DND-41 (cell line): ENCODE results near the gene FBLN1.
"Not testable (repeated sequence)": the region's sequence is repeated elsewhere in the genome, so short reads cannot be mapped to it uniquely, and the experiment has no call there.

Experiments used
- ATAC-seq: fragments of 200-7000 bp; cut with Tn5 transposase; 3 replicates; pipeline ENCODE4 v1.9.1; 2021; ENCODE audit warnings: low read depth; ENCODE audit not compliant: insufficient read depth
- DNase-seq: peaks from one replicate; pipeline ENCODE4 v3.0.0-alpha.2; 2020
- H2AFZ ChIP-seq: 2 replicates; pipeline ENCODE4 v1.6.0; 2012; ENCODE audit warnings: low read depth, low read length
- H3K27ac ChIP-seq: 2 replicates; pipeline ENCODE4 v1.5.1; 2012; ENCODE audit warnings: low read length, inconsistent platforms
- H3K27me3 ChIP-seq: fragments of 200-600 bp; sonication (generic); 2 replicates; pipeline ENCODE4 v1.6.0; 2012; ENCODE audit warnings: low read length, mild to moderate bottlenecking, inconsistent platforms; ENCODE audit not compliant: insufficient read depth, poor library complexity
- H3K36me3 ChIP-seq: 2 replicates; pipeline ENCODE4 v1.5.1; 2012; ENCODE audit warnings: low read length, inconsistent platforms; ENCODE audit not compliant: insufficient read depth
- H3K4me1 ChIP-seq: 2 replicates; pipeline ENCODE4 v1.5.1; 2012; ENCODE audit warnings: mild to moderate bottlenecking, low read length; ENCODE audit not compliant: insufficient read depth
- H3K4me2 ChIP-seq: 2 replicates; pipeline ENCODE4 v1.6.0; 2012; ENCODE audit warnings: mild to moderate bottlenecking, moderate library complexity, low read length, inconsistent platforms; ENCODE audit not compliant: insufficient read depth
- H3K4me3 ChIP-seq, 2 experiments: fragments of 200-600 bp in 1 of 2; shearing (Covaris generic) in 1 of 2; 2 replicates each; pipeline ENCODE4 v1.5.1; 2012 to 2016; ENCODE audit warnings: inconsistent platforms in 2 of 2, low read length in 2 of 2, mild to moderate bottlenecking in 2 of 2, low read depth in 1 of 2, moderate library complexity in 1 of 2
- H3K79me2 ChIP-seq: 2 replicates; pipeline ENCODE4 v1.6.0; 2012; ENCODE audit warnings: low read length, inconsistent platforms; ENCODE audit not compliant: insufficient read depth
- H3K9ac ChIP-seq: 2 replicates; pipeline ENCODE4 v1.6.0; 2012; ENCODE audit warnings: low read depth, mild to moderate bottlenecking, inconsistent platforms, low read length, moderate library complexity
- H3K9me3 ChIP-seq: 2 replicates; pipeline ENCODE4 v1.5.1; 2012; ENCODE audit warnings: low read length, moderate library complexity, mild to moderate bottlenecking, inconsistent platforms; ENCODE audit not compliant: insufficient read depth, severe bottlenecking
- H4K20me1 ChIP-seq: 2 replicates; pipeline ENCODE4 v1.6.0; 2012; ENCODE audit warnings: low read length; ENCODE audit not compliant: insufficient read depth
- CTCF ChIP-seq: IDR thresholded peaks from 2 replicates; pipeline ENCODE4 v1.5.1; 2012; ENCODE audit warnings: borderline replicate concordance, low read length, moderate library complexity, mild to moderate bottlenecking; ENCODE audit not compliant: poor library complexity, severe bottlenecking; ENCODE audit errors: extremely low read depth
- EZH2 ChIP-seq: IDR thresholded peaks from 3 replicates; pipeline ENCODE4 v1.6.1; 2012; ENCODE audit warnings: borderline replicate concordance, low read depth, mild to moderate bottlenecking, moderate library complexity, low read length, inconsistent platforms; ENCODE audit not compliant: severe bottlenecking

Gene FBLN1

GRCh38 chr22:45590262-45590661 lies 87.6 kb downstream of the FBLN1 start:
- Histone ChIP-seq H3K27ac (no peak overlapping the region), H4K20me1 (no peaks in the 10 kb centered on the region), H2AFZ (no peak overlapping the region), H3K9ac (no peak overlapping the region), H3K36me3 (no peaks in the 10 kb centered on the region), H3K4me2 (no peak overlapping the region), H3K27me3 (peaks cover 7% of the 10 kb centered on the region), H3K79me2 (no peaks in the 10 kb centered on the region), H3K4me3 (no peak overlapping the region), H3K4me1 (no peaks in the 10 kb centered on the region), H3K9me3 (no peaks in the 10 kb centered on the region)
- TF ChIP-seq EZH2 (no peak), CTCF (no peak)
- DNase-seq (no peak), ATAC-seq (no peak)

GRCh38 chr22:45591633-45592213 lies 89.0 kb downstream of the FBLN1 start:
- H4K20me1 ChIP-seq, DNase-seq, H3K36me3 ChIP-seq, H3K27me3 ChIP-seq, H3K9me3 ChIP-seq, H3K9ac ChIP-seq, H3K79me2 ChIP-seq, H2AFZ ChIP-seq, ATAC-seq, H3K27ac ChIP-seq, H3K4me1 ChIP-seq, H3K4me3 ChIP-seq, H3K4me2 ChIP-seq: not testable (repeated sequence)

GRCh38 chr22:45594123-45594941 lies 91.6 kb downstream of the FBLN1 start:
- Histone ChIP-seq H3K9me3 (no peaks in the 10 kb centered on the region), H2AFZ (no peak overlapping the region), H3K9ac (no peak overlapping the region), H3K36me3 (no peaks in the 10 kb centered on the region), H3K4me3 (no peak overlapping the region), H3K4me2 (no peak overlapping the region), H3K27ac (no peak overlapping the region), H3K27me3 (peaks cover 7% of the 10 kb centered on the region), H4K20me1 (no peaks in the 10 kb centered on the region), H3K79me2 (no peaks in the 10 kb centered on the region), H3K4me1 (no peaks in the 10 kb centered on the region)
- DNase-seq (no peak), ATAC-seq (no peak)
- TF ChIP-seq CTCF (no peak), EZH2 (no peak)

- H3K4me1 ChIP-seq, result no peaks in the 10 kb centered on the region
- no peak overlapping the region for H3K4me3 ChIP-seq
- H3K9me3 ChIP-seq, result no peaks in the 10 kb centered on the region
- H3K9ac ChIP-seq, result no peak overlapping the region
- no peak for DNase-seq
- ATAC-seq, result no peak
- H3K27me3 ChIP-seq, result peaks cover 7% of the 10 kb centered on the region
- no peak overlapping the region for H2AFZ ChIP-seq
- H3K27ac ChIP-seq, result no peak overlapping the region
- TF ChIP-seq CTCF, result no peak
- no peak for TF ChIP-seq EZH2
- 0 out of 2 replicates have a peak, but pooled peaks cover 3% of the 10 kb centered on the region for H4K20me1 ChIP-seq
- H3K79me2 ChIP-seq, result no peaks in the 10 kb centered on the region
- no peak overlapping the region for H3K4me2 ChIP-seq
- no peaks in the 10 kb centered on the region for H3K36me3 ChIP-seq
Measured at GRCh38 chr22:45597460-45598192, 94.9 kb downstream of the FBLN1 start.
